Measurements from ENCODE around the gene NF1.

The NF1 gene

DNA sequence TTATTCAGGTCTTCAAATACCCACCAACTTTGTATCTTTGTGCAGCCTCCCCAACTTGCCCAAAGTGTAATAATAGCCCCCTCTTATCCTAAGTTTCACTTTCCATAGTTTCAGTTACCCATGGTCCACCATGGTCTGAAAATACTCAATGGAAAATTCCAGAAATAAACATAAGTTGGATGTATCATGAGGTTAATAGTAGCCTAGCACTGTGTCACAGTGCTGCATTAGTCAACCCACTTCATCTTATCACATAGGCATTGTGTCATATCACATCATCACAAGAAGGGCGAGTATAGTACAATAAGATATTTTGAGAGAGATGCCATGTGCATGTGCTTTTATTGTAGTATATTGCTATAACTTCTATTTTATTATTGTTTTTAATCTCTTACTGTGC is 180.3 kb downstream of the NF1 start:
- Histone ChIP-seq H3K4me3 (ENCODE audit: low read depth, low read length) (no peak overlapping the region), H3K9me3 (ENCODE audit: control insufficient read depth, insufficient read depth, low read depth, low read length) (no peaks in the 10 kb centered on the region), H3K36me3 (ENCODE audit: control insufficient read depth in 2 of 2, insufficient read depth in 1 of 2, low read length in 2 of 2) (peaks cover 24 to 28% of the 10 kb centered on the region in 2 experiments), H3K27ac (ENCODE audit: extremely low read depth, low read depth, low read length) (no peak overlapping the region), H3K4me1 (ENCODE audit: control insufficient read depth, insufficient read depth, low read length) (no peaks in the 10 kb centered on the region; the same call in 1 of the 2 replicates)
- ChIA-PET POLR2A (no interaction called here), CTCF (interaction anchor here (0.6 kb wide), 1 partner anchor 304 kb away, joined by 3 read pairs; no protein-coding TSS in a partner anchor)
- TF ChIP-seq ZNF175 (tag by site-specific recombination; IDR thresholded peaks at IDR 0.05) = no peak

DNA sequence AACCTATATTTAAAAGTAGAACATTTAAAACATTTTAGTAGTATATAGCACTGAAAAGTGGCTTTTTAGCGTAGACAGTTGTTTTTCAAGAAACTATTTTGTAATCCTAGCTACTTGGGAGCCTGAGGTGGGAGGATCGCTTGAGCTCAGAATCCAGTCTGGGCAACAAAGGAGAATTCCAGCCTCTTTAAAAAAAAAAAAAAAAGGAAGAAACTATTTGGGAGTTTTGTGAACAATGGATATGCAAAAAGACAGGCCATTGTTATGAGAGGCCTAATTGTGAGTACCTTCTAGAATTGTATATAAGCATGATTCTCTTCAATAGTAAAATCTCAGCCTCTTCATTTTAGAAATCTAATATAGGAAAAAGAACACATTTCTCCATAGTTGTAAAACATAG is 184.6 kb downstream of the NF1 start:
- ChIA-PET POLR2A (no interaction called here), CTCF (interaction anchor here (0.6 kb wide), 1 partner anchor 62 kb away, joined by 4 read pairs; no protein-coding TSS in a partner anchor)
- Histone ChIP-seq H3K27ac (ENCODE audit: extremely low read depth, low read depth, low read length) (no peak overlapping the region), H3K9me3 (ENCODE audit: control insufficient read depth, insufficient read depth, low read depth, low read length) (no peaks in the 10 kb centered on the region), H3K4me1 (ENCODE audit: control insufficient read depth, insufficient read depth, low read length) (no peaks in the 10 kb centered on the region), H3K36me3 (ENCODE audit: control insufficient read depth in 2 of 2, insufficient read depth in 1 of 2, low read length in 2 of 2) (peaks cover 23 to 24% of the 10 kb centered on the region in 2 experiments; a peak in 2 of 3 replicates), H3K4me3 (ENCODE audit: low read depth, low read length) (no peak overlapping the region)
- TF ChIP-seq MZF1 (tag by site-specific recombination; IDR thresholded peaks at IDR 0.05; ENCODE audit: borderline replicate concordance) = no peak
- no peak for TF ChIP-seq KLF16 (tag by site-specific recombination; IDR thresholded peaks at IDR 0.05)
- no peak for TF ChIP-seq ZNF837 (tag by site-specific recombination; IDR thresholded peaks at IDR 0.05)
- TF ChIP-seq ZNF776 (tag by site-specific recombination; IDR thresholded peaks at IDR 0.05; ENCODE audit: borderline replicate concordance) = no peak
- TF ChIP-seq, protein P1, sequence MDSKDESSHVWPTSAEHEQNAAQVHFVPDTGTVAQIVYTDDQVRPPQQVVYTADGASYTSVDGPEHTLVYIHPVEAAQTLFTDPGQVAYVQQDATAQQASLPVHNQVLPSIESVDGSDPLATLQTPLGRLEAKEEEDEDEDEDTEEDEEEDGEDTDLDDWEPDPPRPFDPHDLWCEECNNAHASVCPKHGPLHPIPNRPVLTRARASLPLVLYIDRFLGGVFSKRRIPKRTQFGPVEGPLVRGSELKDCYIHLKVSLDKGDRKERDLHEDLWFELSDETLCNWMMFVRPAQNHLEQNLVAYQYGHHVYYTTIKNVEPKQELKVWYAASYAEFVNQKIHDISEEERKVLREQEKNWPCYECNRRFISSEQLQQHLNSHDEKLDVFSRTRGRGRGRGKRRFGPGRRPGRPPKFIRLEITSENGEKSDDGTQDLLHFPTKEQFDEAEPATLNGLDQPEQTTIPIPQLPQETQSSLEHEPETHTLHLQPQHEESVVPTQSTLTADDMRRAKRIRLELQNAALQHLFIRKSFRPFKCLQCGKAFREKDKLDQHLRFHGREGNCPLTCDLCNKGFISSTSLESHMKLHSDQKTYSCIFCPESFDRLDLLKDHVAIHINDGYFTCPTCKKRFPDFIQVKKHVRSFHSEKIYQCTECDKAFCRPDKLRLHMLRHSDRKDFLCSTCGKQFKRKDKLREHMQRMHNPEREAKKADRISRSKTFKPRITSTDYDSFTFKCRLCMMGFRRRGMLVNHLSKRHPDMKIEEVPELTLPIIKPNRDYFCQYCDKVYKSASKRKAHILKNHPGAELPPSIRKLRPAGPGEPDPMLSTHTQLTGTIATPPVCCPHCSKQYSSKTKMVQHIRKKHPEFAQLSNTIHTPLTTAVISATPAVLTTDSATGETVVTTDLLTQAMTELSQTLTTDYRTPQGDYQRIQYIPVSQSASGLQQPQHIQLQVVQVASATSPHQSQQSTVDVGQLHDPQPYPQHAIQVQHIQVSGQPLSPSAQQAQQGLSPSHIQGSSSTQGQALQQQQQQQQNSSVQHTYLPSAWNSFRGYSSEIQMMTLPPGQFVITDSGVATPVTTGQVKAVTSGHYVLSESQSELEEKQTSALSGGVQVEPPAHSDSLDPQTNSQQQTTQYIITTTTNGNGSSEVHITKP (tag by site-specific recombination; IDR thresholded peaks at IDR 0.05) = no peak
- no peak for TF ChIP-seq KLF8 (tag by site-specific recombination; IDR thresholded peaks at IDR 0.05)
- TF ChIP-seq SCRT1 (tag by site-specific recombination; IDR thresholded peaks at IDR 0.05; ENCODE audit: borderline replicate concordance) = no peak
- TF ChIP-seq ZBTB1 (tag by site-specific recombination; IDR thresholded peaks at IDR 0.05) = no peak
- TF ChIP-seq FEZF1 (tag by site-specific recombination; IDR thresholded peaks at IDR 0.05) = no peak
- TF ChIP-seq, protein P2, sequence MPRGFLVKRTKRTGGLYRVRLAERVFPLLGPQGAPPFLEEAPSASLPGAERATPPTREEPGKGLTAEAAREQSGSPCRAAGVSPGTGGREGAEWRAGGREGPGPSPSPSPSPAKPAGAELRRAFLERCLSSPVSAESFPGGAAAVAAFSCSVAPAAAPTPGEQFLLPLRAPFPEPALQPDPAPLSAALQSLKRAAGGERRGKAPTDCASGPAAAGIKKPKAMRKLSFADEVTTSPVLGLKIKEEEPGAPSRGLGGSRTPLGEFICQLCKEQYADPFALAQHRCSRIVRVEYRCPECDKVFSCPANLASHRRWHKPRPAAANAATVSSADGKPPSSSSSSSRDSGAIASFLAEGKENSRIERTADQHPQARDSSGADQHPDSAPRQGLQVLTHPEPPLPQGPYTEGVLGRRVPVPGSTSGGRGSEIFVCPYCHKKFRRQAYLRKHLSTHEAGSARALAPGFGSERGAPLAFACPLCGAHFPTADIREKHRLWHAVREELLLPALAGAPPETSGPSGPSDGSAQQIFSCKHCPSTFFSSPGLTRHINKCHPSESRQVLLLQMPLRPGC (tag by site-specific recombination; IDR thresholded peaks at IDR 0.05) = no peak
- TF ChIP-seq ZNF560 (tag by site-specific recombination; IDR thresholded peaks at IDR 0.05; ENCODE audit: borderline replicate concordance) = no peak

DNA sequence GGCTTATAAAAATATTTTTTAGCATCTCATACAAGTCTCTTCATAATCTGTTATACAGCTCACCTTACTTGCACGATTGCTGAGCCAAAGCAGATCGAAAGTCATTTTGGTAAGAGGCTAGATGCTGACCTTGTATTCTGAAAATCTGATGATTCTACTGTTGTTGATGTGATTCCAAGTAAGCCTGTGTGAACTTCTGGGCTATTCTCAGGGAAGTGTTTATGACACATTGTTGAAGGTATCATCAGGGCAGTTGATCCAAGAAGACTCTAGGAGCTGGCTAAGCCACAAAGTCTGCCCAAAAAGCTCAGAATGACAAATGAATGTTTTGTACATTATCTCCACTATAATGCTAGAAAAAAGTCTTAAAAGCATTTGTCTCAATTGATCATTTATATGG is 186.3 kb downstream of the NF1 start:
- ChIA-PET CTCF (interaction anchor here (1.5 kb wide), 1 partner anchor 10 kb away, joined by 5 read pairs; no protein-coding TSS in a partner anchor), POLR2A (no interaction called here)
- no peak for TF ChIP-seq ZNF623 (tag by site-specific recombination; IDR thresholded peaks at IDR 0.05)
- no peak for TF ChIP-seq ZNF311 (tag by site-specific recombination; IDR thresholded peaks at IDR 0.05; ENCODE audit: borderline replicate concordance)
- no peak for TF ChIP-seq RBAK (tag by site-specific recombination; IDR thresholded peaks at IDR 0.05)
- Histone ChIP-seq H3K9me3 (ENCODE audit: control insufficient read depth, insufficient read depth, low read depth, low read length) (no peaks in the 10 kb centered on the region), H3K27ac (ENCODE audit: extremely low read depth, low read depth, low read length) (no peak overlapping the region), H3K36me3 (ENCODE audit: control insufficient read depth in 2 of 2, insufficient read depth in 1 of 2, low read length in 2 of 2) (peaks cover 20 to 21% of the 10 kb centered on the region in 2 experiments; a peak in 2 of 3 replicates), H3K4me3 (ENCODE audit: low read depth, low read length) (no peak overlapping the region), H3K4me1 (ENCODE audit: control insufficient read depth, insufficient read depth, low read length) (no peaks in the 10 kb centered on the region)

Measured in HEK293 (cell line).